Spleen (tissue), 11 donors: ENCODE measurements around the gene MOSPD2. TPM values are rescaled to one million over a fixed set of nuclear protein-coding genes. Genes with fewer than 3 reads are reported as not detected.

Source experiments
- DNase-seq: peaks from one replicate; pipeline ENCODE4 v3.0.0-alpha.2; 2020
- H3K27ac ChIP-seq, 8 donors: fragments of 200-600 bp; sonication (generic) in 7 of 8; 1 replicate in 4 of 8; 2 replicates in 4 of 8; pipeline versions ENCODE4 v1.5.0 to v1.8.0; 2016 to 2021; ENCODE audit warnings: inconsistent platforms in 4 of 8, mild to moderate bottlenecking in 4 of 8, moderate library complexity in 1 of 8
- H3K27me3 ChIP-seq, 7 donors: fragments of 200-600 bp; sonication (generic) in 6 of 7; replicated peaks in 1 of 7; 1 replicate in 4 of 7; 2 replicates in 3 of 7; pipeline versions ENCODE4 v1.5.0 to v1.8.0; 2016 to 2021; ENCODE audit warnings: inconsistent platforms in 3 of 7, mild to moderate bottlenecking in 1 of 7
- H3K36me3 ChIP-seq, 6 donors: fragments of 200-600 bp; sonication (generic) in 5 of 6; 1 replicate in 4 of 6; 2 replicates in 2 of 6; pipeline versions ENCODE4 v1.5.0 to v1.8.0; 2016 to 2021; ENCODE audit warnings: inconsistent platforms in 2 of 6
- H3K4me1 ChIP-seq, 6 donors: fragments of 200-600 bp; sonication (generic) in 5 of 6; 1 replicate in 3 of 6; 2 replicates in 3 of 6; pipeline versions ENCODE4 v1.5.0 to v1.8.0; 2016 to 2021; ENCODE audit warnings: inconsistent platforms in 3 of 6
- H3K4me3 ChIP-seq, 8 donors: fragments of 200-600 bp; sonication (generic) in 7 of 8; 1 replicate in 4 of 8; 2 replicates in 4 of 8; pipeline versions ENCODE4 v1.5.0 to v1.8.0; 2016 to 2021; ENCODE audit warnings: inconsistent platforms in 4 of 8, mild to moderate bottlenecking in 4 of 8, moderate library complexity in 2 of 8
- H3K9me3 ChIP-seq, 8 donors: fragments of 200-600 bp; sonication (generic) in 7 of 8; 1 replicate in 4 of 8; 2 replicates in 4 of 8; pipeline versions ENCODE4 v1.5.0 to v1.8.0; 2016 to 2021; ENCODE audit warnings: inconsistent platforms in 4 of 8
- POLR2A ChIP-seq, 3 donors: fragments of 450-650 bp; IDR thresholded peaks; one replicate each; pipeline ENCODE4 v1.5.1; 2017; ENCODE audit warnings: antibody characterized with exemption in 3 of 3, mild to moderate bottlenecking in 1 of 3
- POLR2AphosphoS5 ChIP-seq, 3 donors: sonication (generic); formaldehyde crosslinking; IDR thresholded peaks; one replicate each; pipeline ENCODE4 v1.5.1; 2017; ENCODE audit warnings: antibody characterized with exemption in 3 of 3
- WGBS, 5 donors: extraction: QIAGEN DNeasy Blood & Tissue Kit in 3 of 5; methylation state at CpG; one replicate each; pipeline versions ENCODE4 v1.1.5 to v1.1.7; 2013 to 2018; 5-methylcytosine and 5-hydroxymethylcytosine counted together
- intact Hi-C: fragments of 100-400 bp; cut with DNase I; formaldehyde crosslinking; loops from one replicate; pipeline ENCODE4 v1.15.0; 2023; ENCODE audit warnings: low total_unique reads
- polyA plus RNA-seq, 3 donors: library from polyadenylated mRNA; stranded (reverse); fragments of 200-250 nt; gene quantifications; one replicate each; pipeline ENCODE4 v1.2.1, GENCODE V29; 2013
- total RNA-seq, 7 donors: library from RNA; depleted of rRNA in 3 of 7; stranded (reverse); fragments of >200 nt in 3 of 7; fragmentation: NEBNext Ultra II Directional in 4 of 7; extraction: Animal tissue kit (Norgen Biotek cat#: 25700) in 4 of 7; gene quantifications; one replicate each; pipeline versions ENCODE4 v1.1.0 to v1.2.1, GENCODE V29; 2016 to 2021
- TF ChIP-seq, protein P1 (sequence below), 11 experiments: fragments of 200-600 bp in 7 of 11; fragments of 450-650 bp in 4 of 11; sonication (generic) in 4 of 11; IDR thresholded peaks in 8 of 11; conservative IDR thresholded peaks in 3 of 11; 1 replicate in 7 of 11; 2 replicates in 4 of 11; pipeline versions ENCODE4 v1.4.0 to v1.8.0; 2016 to 2021; ENCODE audit warnings: antibody characterized with exemption in 11 of 11, inconsistent platforms in 4 of 11, mild to moderate bottlenecking in 1 of 11
- donor health status: healthy with polysubstance abuse.
- donor health status: DM: no; HTN: no; CAD: no; lungs with moderate emphysema.
- donor health status: DM: no; HTN: no; CAD: no.
- donor health status: Bipolar disorder and iron deficiency.
- donor health status: healthy.
- donor health status: DM: no; HTN: no; CAD: no.
- donor health status: DM: yes; HTN: yes; CAD: no.

MOSPD2 gene
- total and polyA plus RNA-seq, 10 donors, result 3.2 to 40.5 (median 25.8) TPM

DNA sequence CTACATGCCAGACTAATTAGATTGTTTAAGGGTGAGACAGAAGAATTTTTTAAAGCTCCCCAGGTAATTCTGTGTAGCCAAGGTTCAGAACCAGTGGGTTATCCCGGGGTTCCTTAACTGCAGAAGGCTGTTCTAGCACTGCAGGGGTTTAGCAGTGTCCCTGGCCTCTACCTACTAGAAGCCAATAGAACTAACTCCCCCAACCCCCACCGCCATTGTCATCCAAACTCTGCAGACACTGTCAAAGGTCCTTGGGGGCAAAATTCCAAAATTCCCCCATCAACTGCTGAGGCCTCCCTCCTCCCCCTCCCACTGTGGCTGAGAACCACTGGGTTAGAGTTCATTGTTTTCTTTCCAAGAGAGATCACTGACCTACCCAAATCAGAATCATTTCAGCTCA lies 66.4 kb downstream of the MOSPD2 start:
- 52 to 93% (median 78%) methylated on average over 2 of the region's 2 CpGs for WGBS, 5 donors
- Histone ChIP-seq H3K36me3 (no peaks in the 10 kb centered on the region), H3K9me3 (no peaks in the 10 kb centered on the region), H3K27me3 (peaks cover 0 to 8% (median 0%) of the 10 kb centered on the region in 7 donors), H3K4me3 (no peak overlapping the region), H3K4me1 (no peaks in the 10 kb centered on the region), H3K27ac (no peak overlapping the region)
- intact Hi-C loops, result no loop called here
- no peak for DNase-seq
- TF ChIP-seq POLR2AphosphoS5 (IDR thresholded peaks at IDR 0.05) (no peak), POLR2A (IDR thresholded peaks at IDR 0.05) (no peak)
- TF ChIP-seq, protein P1, sequence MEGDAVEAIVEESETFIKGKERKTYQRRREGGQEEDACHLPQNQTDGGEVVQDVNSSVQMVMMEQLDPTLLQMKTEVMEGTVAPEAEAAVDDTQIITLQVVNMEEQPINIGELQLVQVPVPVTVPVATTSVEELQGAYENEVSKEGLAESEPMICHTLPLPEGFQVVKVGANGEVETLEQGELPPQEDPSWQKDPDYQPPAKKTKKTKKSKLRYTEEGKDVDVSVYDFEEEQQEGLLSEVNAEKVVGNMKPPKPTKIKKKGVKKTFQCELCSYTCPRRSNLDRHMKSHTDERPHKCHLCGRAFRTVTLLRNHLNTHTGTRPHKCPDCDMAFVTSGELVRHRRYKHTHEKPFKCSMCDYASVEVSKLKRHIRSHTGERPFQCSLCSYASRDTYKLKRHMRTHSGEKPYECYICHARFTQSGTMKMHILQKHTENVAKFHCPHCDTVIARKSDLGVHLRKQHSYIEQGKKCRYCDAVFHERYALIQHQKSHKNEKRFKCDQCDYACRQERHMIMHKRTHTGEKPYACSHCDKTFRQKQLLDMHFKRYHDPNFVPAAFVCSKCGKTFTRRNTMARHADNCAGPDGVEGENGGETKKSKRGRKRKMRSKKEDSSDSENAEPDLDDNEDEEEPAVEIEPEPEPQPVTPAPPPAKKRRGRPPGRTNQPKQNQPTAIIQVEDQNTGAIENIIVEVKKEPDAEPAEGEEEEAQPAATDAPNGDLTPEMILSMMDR (IDR thresholded peaks at IDR 0.05 in 8 of 11, conservative IDR thresholded peaks at IDR 0.05 in 3 of 11), result no peak

DNA sequence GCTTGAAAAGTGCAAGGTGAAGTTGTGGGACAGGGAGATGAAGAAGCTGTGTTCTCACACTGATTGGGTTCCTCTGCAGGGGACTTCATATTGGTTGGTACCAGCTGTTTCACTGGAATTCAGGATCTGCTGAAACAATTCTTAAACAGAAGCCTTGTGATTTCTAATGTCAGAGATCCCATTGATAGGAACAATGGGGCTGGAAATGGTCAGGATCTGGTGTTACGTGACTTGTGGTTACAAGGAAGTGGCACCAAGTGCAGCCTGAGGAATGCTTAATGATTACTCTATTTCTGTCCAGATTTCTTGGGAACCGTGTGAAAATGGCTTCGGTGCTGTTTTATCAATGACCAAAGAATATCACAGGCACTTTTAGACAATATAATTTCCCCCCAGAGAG lies 68.1 kb downstream of the MOSPD2 start:
- intact Hi-C loops, result no loop called here
- Histone ChIP-seq H3K9me3 (no peaks in the 10 kb centered on the region), H3K4me1 (no peaks in the 10 kb centered on the region), H3K36me3 (no peaks in the 10 kb centered on the region), H3K27me3 (peaks cover 0 to 8% (median 0%) of the 10 kb centered on the region in 7 donors), H3K4me3 (no peak overlapping the region), H3K27ac (no peak overlapping the region)
- no peak for DNase-seq
- TF ChIP-seq POLR2AphosphoS5 (IDR thresholded peaks at IDR 0.05) (no peak), POLR2A (IDR thresholded peaks at IDR 0.05) (no peak)
- TF ChIP-seq, protein P1 (IDR thresholded peaks at IDR 0.05 in 8 of 11, conservative IDR thresholded peaks at IDR 0.05 in 3 of 11), result no peak
- 67 to 89% (median 72%) methylated on average over 3 of the region's 3 CpGs for WGBS, 5 donors

DNA sequence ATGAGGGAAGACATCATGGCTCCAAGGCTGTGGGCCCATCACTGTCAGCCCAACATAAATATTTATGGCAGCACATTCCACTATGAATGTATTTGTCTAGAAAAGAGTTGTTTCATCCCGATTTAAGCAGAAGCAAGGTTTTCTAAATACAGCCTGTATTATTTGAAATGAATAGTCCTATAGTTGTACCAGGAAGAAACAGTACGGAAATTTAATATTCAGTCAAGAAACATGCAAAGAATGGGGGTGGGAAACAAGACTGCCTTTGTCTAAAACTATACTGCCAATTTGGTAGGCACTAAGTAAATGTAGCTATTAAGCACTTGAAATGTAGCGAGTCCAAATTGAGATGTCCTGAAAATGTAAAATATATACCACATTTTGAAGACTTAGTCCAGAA lies 69.1 kb downstream of the MOSPD2 start:
- Histone ChIP-seq H3K4me3 (no peak overlapping the region), H3K36me3 (no peaks in the 10 kb centered on the region), H3K9me3 (no peaks in the 10 kb centered on the region), H3K4me1 (no peaks in the 10 kb centered on the region), H3K27me3 (peaks cover 0 to 8% (median 0%) of the 10 kb centered on the region in 7 donors), H3K27ac (no peak overlapping the region)
- TF ChIP-seq POLR2AphosphoS5 (IDR thresholded peaks at IDR 0.05), result no peak
- TF ChIP-seq POLR2A (IDR thresholded peaks at IDR 0.05), result no peak
- TF ChIP-seq, protein P1 (IDR thresholded peaks at IDR 0.05 in 8 of 11, conservative IDR thresholded peaks at IDR 0.05 in 3 of 11), result no peak
- intact Hi-C loops, result no loop called here
- no peak for DNase-seq
- WGBS, 5 donors, result 75 to 94% (median 82%) methylated on average over 3 of the region's 3 CpGs

DNA sequence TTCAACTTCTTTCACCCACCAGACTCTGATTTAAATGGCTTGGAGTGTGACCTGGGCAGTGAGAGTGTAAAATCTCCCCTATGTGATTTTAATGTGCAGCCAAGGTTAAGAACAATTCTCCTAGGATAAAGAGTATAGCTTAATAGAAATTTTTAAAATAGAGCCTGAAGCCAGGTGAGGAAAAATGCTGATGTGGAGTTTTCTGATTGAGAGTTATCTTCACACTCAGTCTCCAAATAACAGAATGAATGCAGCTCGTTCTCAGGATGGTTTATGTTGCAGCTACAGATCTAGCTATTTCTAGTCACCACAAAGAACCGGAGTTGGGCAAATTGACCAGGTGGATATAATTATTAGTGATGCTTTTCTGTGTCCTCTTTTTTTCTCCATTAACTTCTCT lies 70.7 kb downstream of the MOSPD2 start:
- peaks cover 0 to 8% (median 0%) of the 10 kb centered on the region in 7 donors for H3K27me3 ChIP-seq
- TF ChIP-seq, protein P1 (IDR thresholded peaks at IDR 0.05 in 8 of 11, conservative IDR thresholded peaks at IDR 0.05 in 3 of 11), result no peak
- TF ChIP-seq POLR2A (IDR thresholded peaks at IDR 0.05) (no peak), POLR2AphosphoS5 (IDR thresholded peaks at IDR 0.05) (no peak)
- H3K9me3 ChIP-seq, result no peaks in the 10 kb centered on the region
- WGBS, 5 donors, result 44 to 93% (median 79%) methylated on average over 2 of the region's 2 CpGs
- no peak overlapping the region for H3K4me3 ChIP-seq
- no peaks in the 10 kb centered on the region for H3K4me1 ChIP-seq
- intact Hi-C loops, result no loop called here
- no peak for DNase-seq
- no peak overlapping the region for H3K27ac ChIP-seq
- no peaks in the 10 kb centered on the region for H3K36me3 ChIP-seq
